Stimulated activated CD4-positive, alpha-beta T cell treated with anti-CD3 and anti-CD28 coated beads, Interleukin-2, amount 100 ng/mL, for 4 hours (primary cell): ENCODE data around the gene SRRM4.

Experiments
- DNase-seq: peaks from one replicate; pipeline ENCODE4 v3.0.0-alpha.2; 2020; ENCODE audit warnings: low read depth

The SRRM4 gene

DNA sequence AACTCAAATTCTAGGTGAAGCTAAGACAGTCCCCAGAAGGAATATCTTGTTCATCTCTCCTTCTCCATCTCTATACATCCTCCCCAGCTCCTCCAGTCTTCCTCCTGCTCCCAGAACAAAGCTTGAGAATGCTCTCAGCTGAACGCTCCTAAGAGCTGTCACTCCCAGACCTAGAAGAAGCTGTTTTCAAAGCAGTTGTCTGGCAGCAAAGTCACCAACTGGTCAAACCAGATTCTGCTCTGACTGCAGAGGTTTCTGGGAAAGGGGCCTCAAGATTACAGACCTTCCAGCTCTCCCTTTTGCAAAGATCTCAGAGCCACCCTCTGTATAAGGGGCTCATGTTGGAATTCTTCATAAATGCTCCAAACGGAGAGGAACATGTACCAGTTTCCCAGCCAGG lies 187.8 kb downstream of the SRRM4 start:
- no peak for DNase-seq

- DNase-seq, result no peak
Observed at GRCh38 chr12:119171291-119171690, 189.9 kb downstream of the SRRM4 start.

DNA sequence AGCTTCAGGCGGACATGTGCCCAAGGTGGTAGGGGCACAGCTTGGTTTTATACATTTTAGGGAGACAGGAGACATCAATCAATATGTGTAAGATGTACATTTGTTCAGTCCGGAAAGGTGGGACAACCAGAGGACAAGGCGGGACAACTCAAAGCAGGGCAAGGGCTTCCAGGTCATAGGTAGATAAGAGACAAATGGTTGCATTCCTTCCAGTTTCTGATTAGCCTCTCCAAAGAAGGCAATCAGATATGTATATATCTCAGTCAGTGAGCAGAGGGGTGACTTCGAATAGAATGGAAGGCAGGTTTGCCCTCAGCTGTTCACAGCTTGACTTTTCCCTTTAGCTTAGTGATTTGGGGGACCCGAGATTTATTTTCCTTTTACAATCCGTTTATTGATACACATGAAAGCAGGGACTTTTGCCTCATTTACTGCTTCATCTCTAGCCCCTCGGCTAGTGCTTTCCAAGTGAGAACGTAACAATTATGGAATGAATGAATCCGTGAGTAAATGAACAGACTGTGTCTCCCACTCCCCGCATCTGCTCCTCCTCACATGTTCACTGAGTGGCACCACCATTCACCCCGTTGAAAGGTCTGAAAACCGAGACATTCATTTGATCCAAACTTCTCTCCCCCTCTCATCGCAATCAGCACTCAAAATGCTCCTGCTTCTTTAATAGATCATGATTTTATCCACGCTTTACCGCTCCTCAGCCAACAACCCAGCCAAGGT lies 190.5 kb downstream of the SRRM4 start:
- DNase-seq, result no peak

GRCh38 chr12:119175081-119175480 lies 193.7 kb downstream of the SRRM4 start:
- no peak for DNase-seq

GRCh38 chr12:119176267-119177055 lies 195.1 kb downstream of the SRRM4 start:
- DNase-seq, result no peak

GRCh38 chr12:119177056-119177325 lies 195.7 kb downstream of the SRRM4 start:
- no peak for DNase-seq

GRCh38 chr12:119177724-119178380 lies 196.5 kb downstream of the SRRM4 start:
- no peak for DNase-seq

GRCh38 chr12:119178544-119179334 lies 197.4 kb downstream of the SRRM4 start, which contains the start of gene HSPB8:
Gene HSPB8, plus strand, starts transcription at chr12:119178931. Its CDS starts 382 bp downstream, at chr12:119179313.
- no peak for DNase-seq

- no peak for DNase-seq
Observed at GRCh38 chr12:119179335-119180021, 198.1 kb downstream of the SRRM4 start.

- DNase-seq, result no peak
Observed at GRCh38 chr12:119180380-119181040, 199.2 kb downstream of the SRRM4 start.

DNA sequence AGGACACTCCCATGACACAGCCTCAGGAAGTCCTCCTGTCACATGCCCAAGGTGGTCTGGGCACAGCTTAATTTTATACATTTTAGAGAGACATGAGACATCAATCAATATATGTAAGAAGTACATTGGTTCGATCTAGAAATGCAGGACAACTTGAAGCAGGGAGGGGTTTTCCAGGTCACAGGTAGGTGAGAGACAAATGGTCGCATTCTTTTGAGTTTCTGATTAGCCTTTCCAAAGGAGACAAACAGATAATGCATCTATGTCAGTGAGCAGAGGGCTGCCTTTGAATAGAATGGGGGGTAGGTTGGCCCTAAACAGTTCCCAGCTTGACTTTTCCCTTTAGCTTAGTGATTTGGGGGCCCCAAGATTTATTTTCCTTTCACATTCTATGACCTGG lies 199.9 kb downstream of the SRRM4 start:
- no peak for DNase-seq

- no peak for DNase-seq
Observed at GRCh38 chr12:119181944-119182343, 200.6 kb downstream of the SRRM4 start.

DNA sequence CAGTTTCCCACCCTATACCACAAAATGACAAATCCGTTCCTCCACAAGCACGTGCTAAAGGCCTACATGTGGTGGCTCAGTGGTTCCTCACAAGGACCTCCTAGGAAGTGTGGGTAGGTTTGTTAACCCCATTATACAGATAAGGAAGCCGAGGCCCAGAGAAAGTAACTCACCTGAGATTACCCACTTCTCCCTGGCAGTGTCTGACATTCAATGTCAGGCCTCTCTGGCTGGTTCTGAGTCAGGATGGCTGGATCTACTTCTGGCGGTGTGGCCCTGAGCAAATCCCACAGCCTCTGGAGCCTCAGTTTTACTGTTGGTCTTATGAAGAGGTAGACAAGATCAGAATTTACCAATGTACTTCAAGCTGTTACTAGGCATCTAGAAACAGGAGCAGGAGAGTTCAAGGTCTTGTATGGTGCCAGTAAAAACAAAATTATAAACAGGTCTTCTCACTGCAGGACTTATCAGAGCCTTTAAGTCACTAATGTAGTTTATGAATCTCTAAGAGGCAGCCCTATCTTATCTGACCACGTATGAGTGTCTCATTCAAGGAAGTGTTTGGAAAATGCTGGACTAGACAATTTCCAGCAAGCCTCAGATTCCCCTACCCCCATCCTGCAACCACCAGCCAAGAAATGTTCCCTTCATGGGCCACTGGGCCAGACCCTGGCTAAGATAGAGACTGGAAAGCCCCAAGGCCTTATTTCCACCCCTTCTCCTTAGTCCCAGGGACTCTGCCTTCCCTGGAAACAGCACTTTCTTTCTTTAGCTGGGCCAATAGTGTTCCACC lies 201.6 kb downstream of the SRRM4 start:
- no peak for DNase-seq

DNA sequence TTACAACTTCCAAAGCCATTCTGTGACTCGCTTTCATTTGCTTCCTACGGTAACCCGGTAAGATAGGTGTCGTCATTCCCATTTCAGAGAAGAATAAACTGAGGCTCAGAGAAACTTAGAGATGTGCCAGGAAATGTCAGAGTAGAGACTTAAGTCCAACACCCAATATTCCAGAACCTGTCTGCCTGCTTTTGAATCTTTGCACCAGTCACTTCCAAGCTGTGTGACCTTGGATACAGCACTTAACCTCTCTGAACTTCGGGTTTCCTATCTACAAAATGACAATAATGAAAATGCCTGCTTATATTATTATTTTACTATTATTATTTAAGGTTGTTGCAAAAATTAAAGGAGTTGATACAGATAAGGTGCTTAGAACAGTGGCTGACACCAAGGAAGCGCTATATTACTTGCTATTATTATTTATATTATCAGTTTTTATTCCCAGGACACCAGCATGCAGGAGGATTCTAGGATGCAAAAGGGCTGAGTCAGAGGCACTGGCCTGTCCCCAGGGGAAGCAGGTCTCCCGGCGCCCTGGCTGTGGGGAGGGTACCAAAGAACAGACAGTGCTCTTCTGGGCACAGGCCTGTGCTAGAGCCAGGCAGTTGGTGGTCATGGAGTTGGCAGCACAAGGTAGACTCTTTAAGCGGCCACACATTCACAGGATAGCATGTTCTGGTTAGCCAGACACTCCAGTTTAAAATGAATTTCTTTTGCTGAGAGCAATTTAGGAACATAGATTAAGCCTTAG lies 202.8 kb downstream of the SRRM4 start:
- DNase-seq, result no peak

DNA sequence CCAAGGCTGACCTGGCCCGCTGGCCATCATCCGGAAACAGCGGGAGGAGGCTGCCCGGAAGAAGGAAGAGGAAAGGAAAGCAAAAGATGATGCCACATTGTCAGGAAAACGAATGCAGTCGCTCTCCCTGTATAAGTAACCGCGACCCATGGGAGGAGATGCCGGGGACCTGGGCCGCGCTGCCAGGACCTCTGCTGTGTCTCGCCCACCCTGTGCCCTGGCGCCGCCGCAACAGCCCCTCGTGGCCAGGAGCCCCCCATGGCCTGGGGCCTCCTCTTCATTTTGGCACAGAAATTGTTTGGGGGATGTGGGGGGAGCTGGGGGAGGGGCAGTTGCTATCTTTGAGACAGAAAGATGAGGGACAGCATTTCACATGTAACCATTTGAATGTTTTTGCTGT lies 213.9 kb downstream of the SRRM4 start:
- no peak for DNase-seq

GRCh38 chr12:119198440-119198839 lies 217.1 kb downstream of the SRRM4 start:
- no peak for DNase-seq

GRCh38 chr12:119200601-119201000 lies 219.3 kb downstream of the SRRM4 start:
- DNase-seq, result no peak

- DNase-seq, result no peak
Observed at GRCh38 chr12:119201789-119202543, 220.6 kb downstream of the SRRM4 start.

DNA sequence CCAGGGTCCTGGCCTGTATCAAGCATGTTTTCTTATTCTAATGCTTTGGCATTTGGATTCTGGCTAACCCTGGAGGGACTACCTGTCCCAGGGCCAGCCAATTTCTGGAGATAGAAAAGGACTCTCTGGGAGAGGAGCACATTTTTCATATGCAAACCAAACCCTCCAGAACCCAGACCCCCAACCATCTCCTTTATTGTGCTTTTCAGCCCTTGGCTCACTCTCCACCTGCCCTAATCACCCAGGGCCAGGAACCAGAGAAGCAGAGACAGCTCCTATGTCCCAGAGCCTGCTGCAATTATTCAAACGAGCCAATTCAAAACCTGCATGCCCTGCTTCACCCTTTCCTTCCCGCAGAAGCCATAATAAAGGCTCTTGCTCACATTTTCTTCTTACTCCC lies 221.2 kb downstream of the SRRM4 start:
- no peak for DNase-seq
